Mesendoderm (in vitro differentiated cells): ENCODE results near the gene IGF2.
A peak's percentile ranks its signal among the peaks of the same experiment; 100 is the strongest.
"Not testable (repeated sequence)": the region's sequence is repeated elsewhere in the genome, so short reads cannot be mapped to it uniquely, and the experiment has no call there.

Experiments
- DNase-seq: peaks from one replicate; pipeline ENCODE4 v3.0.0; 2013
- H2AK5ac ChIP-seq: 2 replicates; pipeline ENCODE4 v1.6.1; 2013; ENCODE audit warnings: low read length, inconsistent platforms
- H2BK120ac ChIP-seq: 2 replicates; pipeline ENCODE4 v1.6.1; 2013; ENCODE audit warnings: low read depth, mild to moderate bottlenecking, low read length, moderate library complexity, mixed read lengths
- H2BK15ac ChIP-seq: replicated peaks from 2 replicates; pipeline ENCODE4 v1.6.1; 2013; ENCODE audit warnings: low read depth, mild to moderate bottlenecking, moderate library complexity
- H2BK5ac ChIP-seq: 2 replicates; pipeline ENCODE4 v1.6.1; 2013; ENCODE audit warnings: low read length, inconsistent platforms
- H3K18ac ChIP-seq: 2 replicates; pipeline ENCODE4 v1.6.1; 2013; ENCODE audit warnings: mild to moderate bottlenecking, low read length, mixed read lengths
- H3K23ac ChIP-seq: one replicate; pipeline ENCODE4 v1.6.1; 2013; ENCODE audit warnings: low read length
- H3K27ac ChIP-seq: 2 replicates; pipeline ENCODE4 v1.5.1; 2013; ENCODE audit warnings: low read depth, mild to moderate bottlenecking, inconsistent platforms, low read length, moderate library complexity
- H3K27me3 ChIP-seq: 2 replicates; pipeline ENCODE4 v1.6.1; 2013; ENCODE audit warnings: low read length, control low read depth, mild to moderate bottlenecking, inconsistent platforms; ENCODE audit not compliant: insufficient read depth, poor library complexity
- H3K36me3 ChIP-seq: 2 replicates; pipeline ENCODE4 v1.6.1; 2013; ENCODE audit warnings: low read length, inconsistent platforms; ENCODE audit not compliant: control insufficient read depth, insufficient read depth
- H3K4ac ChIP-seq: one replicate; pipeline ENCODE4 v1.6.1; 2013; ENCODE audit warnings: low read depth, mild to moderate bottlenecking, low read length, moderate library complexity
- H3K4me1 ChIP-seq: 2 replicates; pipeline ENCODE4 v1.6.1; 2013; ENCODE audit warnings: low read depth, low read length, inconsistent platforms; ENCODE audit not compliant: control insufficient read depth
- H3K4me2 ChIP-seq: 2 replicates; pipeline ENCODE4 v1.6.1; 2013; ENCODE audit warnings: low read length
- H3K4me3 ChIP-seq: 2 replicates; pipeline ENCODE4 v1.5.1; 2013; ENCODE audit warnings: mild to moderate bottlenecking, low read length
- H3K56ac ChIP-seq: one replicate; pipeline ENCODE4 v1.6.1; 2013; ENCODE audit warnings: low read length
- H3K79me1 ChIP-seq: 2 replicates; pipeline ENCODE4 v1.6.1; 2013; ENCODE audit warnings: low read length, inconsistent platforms
- H3K79me2 ChIP-seq: 2 replicates; pipeline ENCODE4 v1.6.1; 2013; ENCODE audit warnings: mild to moderate bottlenecking, low read length; ENCODE audit not compliant: control insufficient read depth, insufficient read depth
- H3K9ac ChIP-seq: 2 replicates; pipeline ENCODE4 v1.6.1; 2013; ENCODE audit warnings: low read length, inconsistent platforms
- H4K5ac ChIP-seq: one replicate; pipeline ENCODE4 v1.6.1; 2013; ENCODE audit warnings: low read length
- H4K8ac ChIP-seq: one replicate; pipeline ENCODE4 v1.6.1; 2013; ENCODE audit warnings: low read depth, mild to moderate bottlenecking, control low read depth, low read length, moderate library complexity
- WGBS: extraction: QIAGEN DNeasy Blood & Tissue Kit; methylation state at CpG from one replicate; pipeline ENCODE4 v1.1.7; 2013; ENCODE audit warnings: low lambda C conversion rate, missing lambda C conversion rate; ENCODE audit not compliant: insufficient coverage; ENCODE audit errors: extremely low coverage; 5-methylcytosine and 5-hydroxymethylcytosine counted together

The IGF2 gene

GRCh38 chr11:2178906-2179494, 39.8 kb upstream of the IGF2 start:
- H3K4me2 ChIP-seq, result no peak overlapping the region
- peak; percentile 37 for DNase-seq
- no CpG with 5 or more reads among the region's 16 CpGs for WGBS

DNA sequence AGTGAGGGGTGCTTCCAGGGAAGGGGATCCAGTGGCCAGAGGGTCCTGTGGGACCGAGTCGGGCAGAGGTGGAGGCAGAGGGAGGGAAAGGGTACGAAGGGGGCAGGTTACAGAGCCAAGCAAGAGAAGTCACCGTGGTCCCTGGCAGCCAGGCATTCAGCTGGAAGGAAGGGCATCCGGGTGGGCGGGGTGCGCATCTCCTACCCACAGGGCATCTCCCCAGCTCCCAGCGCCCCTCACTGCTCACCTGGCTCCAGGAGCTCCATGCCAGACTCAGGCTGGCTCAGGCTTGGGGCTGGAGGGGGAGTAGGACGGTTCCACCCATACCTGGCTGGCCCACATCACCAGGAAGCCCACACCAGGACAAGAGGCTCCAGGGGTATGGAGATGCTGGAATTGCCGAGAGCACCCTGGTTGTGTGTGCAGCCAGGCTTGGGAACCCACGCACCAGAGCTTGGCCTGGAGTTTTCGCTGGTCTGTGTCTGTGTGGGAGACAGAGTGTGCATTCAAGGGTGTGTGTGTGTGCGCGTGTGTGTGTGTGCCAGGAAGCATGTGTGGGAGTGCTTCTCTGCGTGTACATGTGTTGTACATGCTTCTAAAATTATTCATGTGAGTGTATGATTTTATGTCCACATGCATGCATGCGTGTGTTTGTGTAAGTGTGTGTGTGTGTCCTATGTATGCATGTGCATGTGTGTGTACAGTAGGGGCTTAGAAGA, 39.0 kb upstream of the IGF2 start:
- not testable (repeated sequence) for H3K4ac ChIP-seq, H3K4me3 ChIP-seq
- no CpG with 5 or more reads among the region's 16 CpGs for WGBS

More at GRCh38 chr11:2178906-2179494, 39.8 kb upstream of the IGF2 start:
- Histone ChIP-seq H2BK5ac (no peak overlapping the region), H3K18ac (no peak overlapping the region), H3K4me3 (no peak overlapping the region), H3K36me3 (no peaks in the 10 kb centered on the region), H3K4ac (no peak overlapping the region), H2BK15ac (no peak overlapping the region), H4K8ac (no peak overlapping the region), H3K4me1 (no peaks in the 10 kb centered on the region), H3K27me3 (no peaks in the 10 kb centered on the region), H3K23ac (no peak overlapping the region), H3K79me1 (no peaks in the 10 kb centered on the region), H3K9ac (no peak overlapping the region), H3K27ac (no peak overlapping the region), H4K5ac (no peak overlapping the region), H3K79me2 (no peaks in the 10 kb centered on the region), H2BK120ac (no peak overlapping the region), H3K56ac (no peak overlapping the region), H2AK5ac (no peak overlapping the region)

GRCh38 chr11:2177076-2177475, 37.9 kb upstream of the IGF2 start:
- Histone ChIP-seq H2BK5ac (no peak overlapping the region), H4K5ac (no peak overlapping the region), H3K4me3 (no peak overlapping the region), H2AK5ac (no peak overlapping the region), H3K18ac (no peak overlapping the region), H3K79me1 (no peaks in the 10 kb centered on the region), H3K9ac (no peak overlapping the region), H2BK120ac (no peak overlapping the region), H3K79me2 (no peaks in the 10 kb centered on the region), H3K4ac (no peak overlapping the region), H2BK15ac (no peak overlapping the region), H3K27ac (no peak overlapping the region), H3K4me1 (no peaks in the 10 kb centered on the region), H3K27me3 (no peaks in the 10 kb centered on the region), H3K36me3 (no peaks in the 10 kb centered on the region), H3K56ac (no peak overlapping the region), H3K4me2 (no peak overlapping the region), H3K23ac (no peak overlapping the region), H4K8ac (no peak overlapping the region)
- WGBS, result no CpG with 5 or more reads among the region's 18 CpGs
- DNase-seq, result no peak

More for the DNA sequence above, 39.0 kb upstream of the IGF2 start:
- not testable (repeated sequence) for H3K79me2 ChIP-seq, H2BK5ac ChIP-seq, H3K56ac ChIP-seq, H4K8ac ChIP-seq, H3K36me3 ChIP-seq, H3K27ac ChIP-seq, H3K18ac ChIP-seq, H3K79me1 ChIP-seq, DNase-seq, H3K9ac ChIP-seq, H2BK120ac ChIP-seq, H3K4me1 ChIP-seq, H2BK15ac ChIP-seq, H3K27me3 ChIP-seq, H3K4me2 ChIP-seq, H4K5ac ChIP-seq, H3K23ac ChIP-seq, H2AK5ac ChIP-seq

DNA sequence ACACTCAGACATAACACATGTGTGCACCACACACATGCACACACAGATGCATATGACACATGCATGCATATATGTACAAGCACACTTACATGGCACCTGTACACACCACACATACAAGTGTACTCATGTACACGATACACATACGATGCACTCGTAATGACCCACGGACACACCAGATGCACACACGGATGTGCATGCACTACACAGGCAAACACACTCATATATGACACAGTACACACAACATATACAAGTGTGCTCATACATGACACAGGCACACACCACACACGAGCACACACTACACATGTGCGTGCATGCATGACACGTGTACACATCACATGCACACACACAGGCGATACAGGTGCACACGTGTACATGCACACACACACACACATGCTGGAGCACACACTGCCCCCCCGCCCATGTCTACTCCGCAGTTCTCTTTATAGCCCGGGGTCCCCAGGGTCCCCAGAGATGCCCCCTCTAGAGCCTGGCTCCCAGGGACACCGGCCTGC, 37.3 kb upstream of the IGF2 start:
- H3K9ac ChIP-seq, result no peak overlapping the region
- no peak overlapping the region for H3K4ac ChIP-seq
- H2BK120ac ChIP-seq, result no peak overlapping the region
- H3K79me2 ChIP-seq, result no peaks in the 10 kb centered on the region
- H2AK5ac ChIP-seq, result no peak overlapping the region
- WGBS, result no CpG with 5 or more reads among the region's 14 CpGs
- no peak overlapping the region for H3K18ac ChIP-seq
- H2BK5ac ChIP-seq, result no peak overlapping the region
- no peak overlapping the region for H2BK15ac ChIP-seq
- no peak overlapping the region for H3K4me2 ChIP-seq
- H3K79me1 ChIP-seq, result no peaks in the 10 kb centered on the region
- no peak overlapping the region for H3K27ac ChIP-seq
- H3K56ac ChIP-seq, result no peak overlapping the region
- no peaks in the 10 kb centered on the region for H3K27me3 ChIP-seq
- H4K5ac ChIP-seq, result no peak overlapping the region
- H3K4me1 ChIP-seq, result no peaks in the 10 kb centered on the region
- H3K36me3 ChIP-seq, result no peaks in the 10 kb centered on the region
- no peak overlapping the region for H3K23ac ChIP-seq
- no peak overlapping the region for H4K8ac ChIP-seq
- H3K4me3 ChIP-seq, result no peak overlapping the region
- DNase-seq, result no peak

GRCh38 chr11:2175659-2176058, 36.5 kb upstream of the IGF2 start:
- Histone ChIP-seq H2BK120ac (no peak overlapping the region), H3K23ac (no peak overlapping the region), H3K27me3 (no peaks in the 10 kb centered on the region), H3K36me3 (no peaks in the 10 kb centered on the region), H3K4ac (no peak overlapping the region), H3K18ac (no peak overlapping the region), H4K8ac (no peak overlapping the region), H3K4me2 (no peak overlapping the region), H2BK15ac (no peak overlapping the region), H2BK5ac (no peak overlapping the region), H3K79me2 (no peaks in the 10 kb centered on the region), H3K27ac (no peak overlapping the region), H3K56ac (no peak overlapping the region), H3K79me1 (no peaks in the 10 kb centered on the region), H4K5ac (no peak overlapping the region), H3K9ac (no peak overlapping the region), H2AK5ac (no peak overlapping the region), H3K4me1 (no peaks in the 10 kb centered on the region), H3K4me3 (no peak overlapping the region)
- no peak for DNase-seq
- WGBS, result no CpG with 5 or more reads among the region's 13 CpGs
